B cell (primary cell): ENCODE measurements around the gene UBE2E3. TPM values are rescaled to one million over a fixed set of nuclear protein-coding genes. Genes with fewer than 3 reads are reported as not detected.
A peak's percentile ranks its signal among the peaks of the same experiment; 100 is the strongest.

Experiments used
- ATAC-seq: fragments of 200-7000 bp; cut with Tn5 transposase; one replicate; pipeline ENCODE4 v1.10.0; 2021; ENCODE audit warnings: low read depth, mild to moderate bottlenecking, moderate number of reproducible peaks, moderate library complexity
- CTCF ChIA-PET: fragments of 350-600 bp; sonication (Branson Sonifier 250); formaldehyde crosslinking; loops from one replicate; lab custom pipeline; 2021; ENCODE audit warnings: antibody characterized with exemption, inconsistent platforms; lab: Charles Lee
- POLR2A ChIA-PET: fragments of 350-600 bp; sonication (Branson Sonifier 250); formaldehyde crosslinking; loops from one replicate; lab custom pipeline; 2021; ENCODE audit warnings: antibody characterized with exemption; lab: Charles Lee
- DNase-seq: peaks from one replicate; pipeline ENCODE4 v3.0.0; 2013
- H2AFZ ChIP-seq: 2 replicates; pipeline ENCODE4 v1.6.1; 2012; ENCODE audit warnings: mild to moderate bottlenecking, low read depth, low read length; ENCODE audit not compliant: insufficient read depth, poor library complexity, severe bottlenecking
- H3K27ac ChIP-seq, 2 donors: 1 replicate in 1 of 2; 2 replicates in 1 of 2; pipeline ENCODE4 v1.5.1; 2012 to 2013; ENCODE audit warnings: low read length in 2 of 2, mild to moderate bottlenecking in 2 of 2, moderate library complexity in 1 of 2
- H3K27me3 ChIP-seq, 4 experiments: fragments of 200-600 bp in 1 of 4; sonication (generic) in 1 of 4; replicated peaks in 1 of 4; 1 replicate in 2 of 4; 2 replicates in 2 of 4; pipeline versions ENCODE4 v1.6.1 to v1.7.0; 2013 to 2016; ENCODE audit warnings: low read length in 3 of 4, mild to moderate bottlenecking in 2 of 4, mixed read lengths in 1 of 4, moderate library complexity in 1 of 4; ENCODE audit not compliant: insufficient read depth in 4 of 4, control insufficient read depth in 3 of 4; ENCODE audit errors: control extremely low read depth in 1 of 4
- H3K36me3 ChIP-seq, 2 experiments: replicated peaks in 1 of 2; 1 replicate in 1 of 2; 2 replicates in 1 of 2; pipeline versions ENCODE4 v1.6.1 to v1.7.1; 2013; ENCODE audit warnings: low read length in 1 of 2; ENCODE audit not compliant: insufficient read depth in 2 of 2, control insufficient read depth in 1 of 2; ENCODE audit errors: control extremely low read depth in 1 of 2, extremely low read depth in 1 of 2
- H3K4me1 ChIP-seq, 2 donors: fragments of 200-600 bp in 1 of 2; sonication (generic) in 1 of 2; 1 replicate in 1 of 2; 2 replicates in 1 of 2; pipeline versions ENCODE4 v1.5.1 to v1.6.1; 2013 to 2017; ENCODE audit warnings: low read length in 2 of 2; ENCODE audit not compliant: control insufficient read depth in 2 of 2, insufficient read depth in 2 of 2
- H3K4me2 ChIP-seq: replicated peaks from 2 replicates; pipeline ENCODE3; 2012; ENCODE audit warnings: mild to moderate bottlenecking, low read depth, low read length; ENCODE audit not compliant: poor library complexity, severe bottlenecking
- H3K4me3 ChIP-seq, 5 experiments: fragments of 200-600 bp in 1 of 5; sonication (generic) in 1 of 5; 1 replicate in 3 of 5; 2 replicates in 2 of 5; pipeline versions ENCODE4 v1.5.1 to v1.7.0; 2011 to 2016; ENCODE audit warnings: low read length in 4 of 5, mild to moderate bottlenecking in 4 of 5, low read depth in 2 of 5, control low read depth in 1 of 5, moderate library complexity in 1 of 5; ENCODE audit not compliant: insufficient read depth in 1 of 5; ENCODE audit errors: control extremely low read depth in 1 of 5, extremely low read depth in 1 of 5
- H3K79me2 ChIP-seq: fragments of 200-600 bp; sonication (generic); one replicate; pipeline ENCODE4 v1.6.0; 2016; ENCODE audit warnings: low read length; ENCODE audit not compliant: control insufficient read depth, insufficient read depth
- H3K9ac ChIP-seq: fragments of 200-600 bp; sonication (generic); 2 replicates; pipeline ENCODE4 v1.6.1; 2017; ENCODE audit warnings: mild to moderate bottlenecking, low read length, moderate library complexity
- H3K9me3 ChIP-seq, 3 donors: one replicate each; pipeline versions ENCODE4 v1.6.1 to v1.7.1; 2013; ENCODE audit warnings: low read length in 2 of 3; ENCODE audit not compliant: control insufficient read depth in 2 of 3, insufficient read depth in 1 of 3; ENCODE audit errors: control extremely low read depth in 1 of 3
- H4K20me1 ChIP-seq: 2 replicates; pipeline ENCODE4 v1.6.0; 2012; ENCODE audit warnings: mild to moderate bottlenecking, low read length; ENCODE audit not compliant: insufficient read depth, control insufficient read depth, poor library complexity, severe bottlenecking
- H3K27ac Mint-ChIP-seq: one replicate; pipeline ENCODE4 v1.8.0; 2021; ENCODE audit warnings: mixed read lengths
- H3K27me3 Mint-ChIP-seq: one replicate; pipeline ENCODE4 v1.8.0; 2021; ENCODE audit warnings: mixed read lengths
- H3K4me1 Mint-ChIP-seq: one replicate; pipeline ENCODE4 v1.8.0; 2021; ENCODE audit warnings: mixed read lengths
- H3K4me3 Mint-ChIP-seq: one replicate; pipeline ENCODE4 v1.8.0; 2021; ENCODE audit warnings: mixed read lengths
- H3K9me3 Mint-ChIP-seq: one replicate; pipeline ENCODE4 v1.8.0; 2022; ENCODE audit warnings: mixed read lengths; ENCODE audit not compliant: insufficient read depth
- CTCF ChIP-seq: fragments of 200-600 bp; IDR thresholded peaks from one replicate; pipeline ENCODE4 v1.8.0; 2022; ENCODE audit warnings: antibody characterized with exemption, mild to moderate bottlenecking
- EZH2 ChIP-seq: IDR thresholded peaks from 2 replicates; pipeline ENCODE4 v1.6.1; 2012; ENCODE audit warnings: borderline replicate concordance, low read depth, mild to moderate bottlenecking, moderate library complexity, low read length; ENCODE audit not compliant: insufficient read depth, poor library complexity, severe bottlenecking
- WGBS: methylation state at CpG from one replicate; pipeline ENCODE4 v1.1.5; 2013; ENCODE audit warnings: missing lambda C conversion rate; ENCODE audit not compliant: insufficient coverage; 5-methylcytosine and 5-hydroxymethylcytosine counted together
- intact Hi-C: fragments of 100-400 bp; cut with micrococcal nuclease; formaldehyde crosslinking; loops from one replicate; pipeline ENCODE4 v1.10.0; 2022
- polyA plus RNA-seq: library from polyadenylated mRNA; depleted of rRNA; stranded (reverse); fragments of >200 nt; gene quantifications from 2 replicates; pipeline ENCODE4 v1.2.3, GENCODE V29; 2012
- total RNA-seq, 2 donors: library from RNA; stranded (reverse); fragments of 120-200 nt in 1 of 2; gene quantifications; 1 replicate in 1 of 2; 2 replicates in 1 of 2; pipeline versions ENCODE4 v1.2.3 to v1.2.4, GENCODE V29; 2013 to 2022

The UBE2E3 gene
- total and polyA plus RNA-seq, 2 donors (not counting 1 experiment from before 2014, with no cell fraction given) = 26.7 to 31.6 TPM

- no CpG with 5 or more reads among the region's 7 CpGs for WGBS
- H3K4me1 ChIP-seq = no peaks in the 10 kb centered on the region
- DNase-seq = peak; percentile 63
- H3K27ac ChIP-seq = no peak overlapping the region
- ChIA-PET POLR2A (interaction anchor here (1.6 kb wide), 1 partner anchor 933 kb away, joined by 3 read pairs; no protein-coding TSS in a partner anchor), CTCF (interaction anchor here (0.6 to 5.0 kb wide), 23 partner anchors 9 to 940 kb away, joined by 3 to 163 read pairs (median 5); partner anchors contain the start of gene UBE2E3)
- no peaks in the 10 kb centered on the region for H3K79me2 ChIP-seq
- no peaks in the 10 kb centered on the region for H3K9me3 ChIP-seq
- H4K20me1 ChIP-seq = no peaks in the 10 kb centered on the region
- H3K9ac ChIP-seq = no peak overlapping the region
- no peaks in the 10 kb centered on the region for H3K4me1 Mint-ChIP-seq
- no peak overlapping the region for H2AFZ ChIP-seq
- H3K27me3 Mint-ChIP-seq = no peaks in the 10 kb centered on the region
- intact Hi-C loops = loop anchor here (1.0 to 2.0 kb wide), 3 partner anchors 454 to 934 kb away; no protein-coding TSS in a partner anchor
- H3K4me3 Mint-ChIP-seq = no peak overlapping the region
- no peaks in the 10 kb centered on the region for H3K27me3 ChIP-seq
- no peak overlapping the region for H3K27ac Mint-ChIP-seq
- TF ChIP-seq CTCF (peak; percentile 92), EZH2 (no peak)
- H3K36me3 ChIP-seq = peaks cover 0 to 1% of the 10 kb centered on the region in 2 experiments
- H3K9me3 Mint-ChIP-seq = no peaks in the 10 kb centered on the region
- ATAC-seq = peak; percentile 54
- no peak overlapping the region for H3K4me2 ChIP-seq
- no peak overlapping the region for H3K4me3 ChIP-seq
Observed at GRCh38 chr2:181058378-181059269, 78.2 kb downstream of the UBE2E3 start.

DNA sequence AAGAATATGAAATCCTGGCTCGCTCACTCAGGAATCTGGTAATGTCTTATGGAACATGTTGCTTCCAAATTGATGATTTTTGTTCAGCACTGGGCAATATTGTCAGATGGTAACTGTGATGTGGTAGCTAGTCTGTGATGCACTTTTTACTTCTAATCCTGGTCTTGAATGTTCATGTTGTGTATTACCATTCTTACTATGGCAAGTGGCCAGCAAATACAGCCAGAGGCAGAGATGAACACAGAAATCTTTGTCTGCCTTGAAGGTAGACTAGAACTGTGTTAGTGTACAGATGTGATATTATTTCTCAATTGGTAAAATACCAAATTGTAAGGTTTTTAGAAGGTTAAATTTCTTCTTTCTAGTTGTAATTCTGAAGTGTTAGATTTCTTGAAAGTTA lies 83.3 kb downstream of the UBE2E3 start:
- CTCF ChIA-PET = interaction anchor here (2.2 kb wide), 2 partner anchors 938 to 940 kb away, joined by 6 read pairs; no protein-coding TSS in a partner anchor

More for the DNA sequence above, 83.3 kb downstream of the UBE2E3 start:
- no peak overlapping the region for H3K4me3 ChIP-seq
- no peaks in the 10 kb centered on the region for H3K4me1 Mint-ChIP-seq
- H3K36me3 ChIP-seq = peaks cover 1 to 3% of the 10 kb centered on the region in 2 experiments
- POLR2A ChIA-PET = no interaction called here
- intact Hi-C loops = no loop called here
- no peak overlapping the region for H3K27ac Mint-ChIP-seq
- DNase-seq = no peak
- H3K4me1 ChIP-seq = no peaks in the 10 kb centered on the region
- no peaks in the 10 kb centered on the region for H3K27me3 ChIP-seq
- H3K9me3 ChIP-seq = no peaks in the 10 kb centered on the region
- H3K79me2 ChIP-seq = no peaks in the 10 kb centered on the region
- H2AFZ ChIP-seq = no peak overlapping the region
- WGBS = 100% methylated on average over 1 of the region's 1 CpG
- H3K4me2 ChIP-seq = no peak overlapping the region
- no peaks in the 10 kb centered on the region for H3K9me3 Mint-ChIP-seq
- H3K27ac ChIP-seq = no peak overlapping the region
- TF ChIP-seq EZH2 = no peak
- TF ChIP-seq CTCF = no peak
- H3K4me3 Mint-ChIP-seq = no peak overlapping the region
- H3K9ac ChIP-seq = no peak overlapping the region
- no peaks in the 10 kb centered on the region for H4K20me1 ChIP-seq
- H3K27me3 Mint-ChIP-seq = no peaks in the 10 kb centered on the region
- ATAC-seq = no peak
